OCI-LY3 (cell line): ENCODE data around the gene ZNF134.

ENCODE experiments used
- H2AFZ ChIP-seq: fragments of 200-600, 300-600 bp; shearing (Covaris generic); 2 replicates; pipeline ENCODE4 v1.6.0; 2014; ENCODE audit warnings: antibody characterized with exemption, low read depth, low read length
- H3K27ac ChIP-seq: fragments of 200-600, 300-600 bp; sonication (generic); 2 replicates; pipeline ENCODE4 v1.5.1; 2014; ENCODE audit warnings: mild to moderate bottlenecking, low read length, moderate library complexity, mixed read lengths
- H3K27me3 ChIP-seq: fragments of 200-600, 300-600 bp; sonication (generic); 2 replicates; pipeline ENCODE4 v1.6.1; 2014; ENCODE audit warnings: low read depth, low read length, mixed read lengths
- H3K36me3 ChIP-seq: fragments of 200-600, 300-600 bp; sonication (generic); replicated peaks from 2 replicates; pipeline ENCODE3; 2014; ENCODE audit warnings: low read depth, low read length, mixed read lengths
- H3K4me1 ChIP-seq: fragments of 300-600, 200-600 bp; sonication (generic); 2 replicates; pipeline ENCODE4 v1.6.1; 2014; ENCODE audit warnings: low read length, mixed read lengths
- H3K4me2 ChIP-seq: fragments of 200-600, 300-600 bp; sonication (generic); 2 replicates; pipeline ENCODE4 v1.6.1; 2014; ENCODE audit warnings: low read length, mixed read lengths
- H3K4me3 ChIP-seq: fragments of 300-600, 200-600 bp; sonication (generic); 2 replicates; pipeline ENCODE4 v1.5.1; 2014; ENCODE audit warnings: antibody characterized with exemption, mild to moderate bottlenecking, low read length, moderate library complexity
- H3K79me2 ChIP-seq: fragments of 300-600, 200-600 bp; shearing (Covaris generic); 2 replicates; pipeline ENCODE4 v1.6.1; 2014; ENCODE audit warnings: mild to moderate bottlenecking, low read length, mixed read lengths
- H3K9ac ChIP-seq: fragments of 300-600, 200-600 bp; shearing (Covaris generic); 2 replicates; pipeline ENCODE4 v1.6.0; 2014; ENCODE audit warnings: mild to moderate bottlenecking, low read length, moderate library complexity
- H3K9me3 ChIP-seq: fragments of 200-600, 300-600 bp; shearing (Covaris generic); 2 replicates; pipeline ENCODE4 v1.6.1; 2014; ENCODE audit warnings: low read length, mixed read lengths; ENCODE audit not compliant: insufficient read depth
- H4K20me1 ChIP-seq: fragments of 200-600, 300-600 bp; sonication (generic); 2 replicates; pipeline ENCODE4 v1.6.1; 2016; ENCODE audit warnings: low read length, mixed read lengths; ENCODE audit not compliant: insufficient read depth
- CTCF ChIP-seq: fragments of 200-600, 300-600 bp; sonication (generic); IDR thresholded peaks from 2 replicates; pipeline ENCODE4 v1.5.1; 2014; ENCODE audit warnings: antibody characterized with exemption, low read length, low read depth
- EZH2phosphoT487 ChIP-seq: fragments of 200-600 bp; shearing (Covaris generic); IDR thresholded peaks from 2 replicates; pipeline ENCODE4 v1.6.1; 2018; ENCODE audit warnings: antibody characterized with exemption, mixed run types, low read depth

The ZNF134 gene

GRCh38 chr19:57651654-57651996, 37.6 kb downstream of the ZNF134 start:
- no peak overlapping the region for H3K4me2 ChIP-seq
- no peak overlapping the region for H3K9ac ChIP-seq
- H4K20me1 ChIP-seq: no peaks in the 10 kb centered on the region
- no peak overlapping the region for H3K4me3 ChIP-seq
- TF ChIP-seq CTCF: no peak
- no peak for TF ChIP-seq EZH2phosphoT487
- no peaks in the 10 kb centered on the region for H3K79me2 ChIP-seq
- H3K27me3 ChIP-seq: no peaks in the 10 kb centered on the region
- no peaks in the 10 kb centered on the region for H3K4me1 ChIP-seq
- no peaks in the 10 kb centered on the region for H3K36me3 ChIP-seq
- no peak overlapping the region for H2AFZ ChIP-seq
- H3K9me3 ChIP-seq: no peaks in the 10 kb centered on the region; the same call in 1 of the 2 replicates
- H3K27ac ChIP-seq: no peak overlapping the region

GRCh38 chr19:57653689-57654088, 39.6 kb downstream of the ZNF134 start:
- Histone ChIP-seq H3K9ac (no peak overlapping the region), H3K79me2 (no peaks in the 10 kb centered on the region), H3K9me3 (no peaks in the 10 kb centered on the region; the same call in 1 of the 2 replicates), H3K4me2 (no peak overlapping the region), H4K20me1 (no peaks in the 10 kb centered on the region), H3K4me1 (no peaks in the 10 kb centered on the region), H2AFZ (no peak overlapping the region), H3K27me3 (no peaks in the 10 kb centered on the region), H3K36me3 (no peaks in the 10 kb centered on the region), H3K4me3 (no peak overlapping the region), H3K27ac (no peak overlapping the region)
- no peak for TF ChIP-seq CTCF
- no peak for TF ChIP-seq EZH2phosphoT487

- no peaks in the 10 kb centered on the region for H3K79me2 ChIP-seq
- no peaks in the 10 kb centered on the region for H3K4me1 ChIP-seq
- H3K27ac ChIP-seq: no peak overlapping the region
- H3K36me3 ChIP-seq: no peaks in the 10 kb centered on the region
- no peak for TF ChIP-seq CTCF
- TF ChIP-seq EZH2phosphoT487: no peak
- no peak overlapping the region for H3K9ac ChIP-seq
- H3K4me3 ChIP-seq: no peak overlapping the region
- no peak overlapping the region for H2AFZ ChIP-seq
- H3K27me3 ChIP-seq: peaks cover 16% of the 10 kb centered on the region; the same call in 1 of the 2 replicates
- H3K9me3 ChIP-seq: no peaks in the 10 kb centered on the region; the same call in 1 of the 2 replicates
- H3K4me2 ChIP-seq: no peak overlapping the region
- H4K20me1 ChIP-seq: no peaks in the 10 kb centered on the region
Measured at GRCh38 chr19:57655443-57655842, 41.4 kb downstream of the ZNF134 start.

GRCh38 chr19:57656346-57656745, 42.3 kb downstream of the ZNF134 start:
- TF ChIP-seq CTCF: no peak
- TF ChIP-seq EZH2phosphoT487: no peak
- H3K9me3 ChIP-seq: no peaks in the 10 kb centered on the region; the same call in 1 of the 2 replicates
- H4K20me1 ChIP-seq: no peaks in the 10 kb centered on the region
- H2AFZ ChIP-seq: no peak overlapping the region
- H3K4me1 ChIP-seq: no peaks in the 10 kb centered on the region
- peaks cover 20% of the 10 kb centered on the region; the same call in 1 of the 2 replicates for H3K27me3 ChIP-seq
- no peak overlapping the region for H3K4me3 ChIP-seq
- H3K4me2 ChIP-seq: no peak overlapping the region
- no peaks in the 10 kb centered on the region for H3K36me3 ChIP-seq
- no peak overlapping the region for H3K9ac ChIP-seq
- H3K79me2 ChIP-seq: no peaks in the 10 kb centered on the region
- H3K27ac ChIP-seq: no peak overlapping the region
